ENCODE results near the gene CNTNAP1.

Gene CNTNAP1

DNA sequence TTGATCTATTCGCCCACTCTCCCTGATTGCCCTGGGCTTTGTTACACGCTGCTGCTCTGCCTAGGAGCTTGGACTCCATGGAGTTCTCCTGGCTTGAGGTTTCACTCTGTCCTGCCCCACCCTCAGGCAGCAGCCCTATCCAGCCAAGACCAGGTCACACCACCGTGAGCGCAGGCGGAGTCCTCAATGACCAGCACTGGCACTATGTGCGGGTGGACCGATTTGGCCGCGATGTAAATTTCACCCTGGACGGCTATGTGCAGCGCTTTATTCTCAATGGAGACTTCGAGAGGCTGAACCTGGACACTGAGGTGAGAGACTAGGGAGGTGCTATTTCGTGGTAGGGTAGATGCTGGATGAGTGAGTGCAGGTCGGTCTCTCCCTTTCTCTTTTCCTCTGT is 3.5 kb downstream of the CNTNAP1 start:
- no peak for DNase-seq (ENCODE audit: low read depth in 3 of 3)

DNA sequence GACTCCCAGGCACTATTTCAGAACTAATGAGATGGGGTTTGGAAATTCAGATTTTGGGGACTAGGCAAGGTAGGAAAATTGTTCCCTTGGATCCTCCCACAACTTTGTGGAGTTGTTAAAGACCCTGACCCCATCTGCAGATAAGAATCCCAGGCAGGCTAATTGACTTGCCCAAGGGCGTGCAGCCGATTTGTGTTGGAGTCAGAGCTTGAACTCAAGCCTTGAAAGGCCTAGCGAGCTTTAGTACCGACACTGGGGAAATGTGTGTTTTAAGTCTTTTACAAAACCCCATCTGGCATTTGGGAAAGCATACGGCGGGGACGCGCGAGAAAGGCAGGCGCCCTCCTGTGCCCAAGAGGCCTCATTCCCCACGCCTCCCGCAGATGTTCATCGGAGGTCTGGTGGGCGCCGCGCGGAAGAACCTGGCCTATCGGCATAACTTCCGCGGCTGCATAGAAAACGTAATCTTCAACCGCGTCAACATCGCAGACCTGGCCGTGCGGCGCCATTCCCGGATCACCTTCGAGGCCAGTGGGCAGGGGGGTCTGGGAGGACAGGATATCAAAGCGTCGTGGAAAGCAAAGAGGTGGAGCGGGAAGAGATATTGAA is 4.3 kb downstream of the CNTNAP1 start:
- no peak for DNase-seq (ENCODE audit: low read depth in 3 of 3)

- no peak for DNase-seq (ENCODE audit: low read depth in 3 of 3)
These were observed 5.5 kb downstream of the CNTNAP1 start for GRCh38 chr17:42687707-42688320.

- DNase-seq (ENCODE audit: low read depth in 3 of 3) = no peak
These were observed 8.3 kb downstream of the CNTNAP1 start for GRCh38 chr17:42690596-42690995.

GRCh38 chr17:42691021-42691545 is 8.8 kb downstream of the CNTNAP1 start:
- DNase-seq (ENCODE audit: low read depth in 3 of 3) = no peak

DNA sequence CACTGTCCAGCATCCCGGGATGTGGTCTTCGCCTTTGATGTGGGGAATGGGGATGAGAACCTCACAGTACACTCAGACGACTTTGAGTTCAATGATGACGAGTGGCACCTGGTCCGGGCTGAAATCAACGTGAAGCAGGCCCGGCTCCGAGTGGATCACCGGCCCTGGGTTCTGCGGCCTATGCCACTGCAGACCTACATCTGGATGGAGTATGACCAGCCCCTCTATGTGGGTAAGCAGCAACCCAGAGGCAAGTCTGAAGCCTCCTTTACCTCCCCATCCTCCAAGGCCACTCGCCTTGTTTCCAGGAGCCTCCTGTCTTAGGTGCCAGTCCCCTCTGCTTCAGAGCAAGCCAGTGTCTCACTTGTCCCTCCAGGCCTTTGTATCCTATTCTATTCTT is 10.2 kb downstream of the CNTNAP1 start:
- DNase-seq (ENCODE audit: low read depth in 3 of 3) = no peak

DNA sequence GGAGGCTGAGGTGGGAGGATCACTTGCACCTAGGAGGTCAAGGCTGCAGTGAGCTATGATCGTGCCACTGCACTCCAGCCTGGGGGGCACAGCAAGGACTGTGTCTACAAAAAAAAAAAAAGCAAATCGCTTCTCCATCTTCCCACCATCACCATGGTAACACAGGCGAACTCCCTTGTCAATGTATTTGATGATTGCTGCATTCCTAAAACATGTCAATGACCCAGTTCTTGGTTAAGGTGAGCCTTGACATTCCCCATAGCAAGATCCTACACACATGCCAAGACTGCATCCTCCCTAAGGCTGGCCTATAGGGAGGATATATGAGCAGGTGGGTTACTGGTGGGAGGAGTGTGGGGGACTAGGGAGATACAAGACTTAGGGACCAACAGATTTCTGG is 12.2 kb downstream of the CNTNAP1 start:
- DNase-seq (ENCODE audit: low read depth in 3 of 3) = no peak

DNA sequence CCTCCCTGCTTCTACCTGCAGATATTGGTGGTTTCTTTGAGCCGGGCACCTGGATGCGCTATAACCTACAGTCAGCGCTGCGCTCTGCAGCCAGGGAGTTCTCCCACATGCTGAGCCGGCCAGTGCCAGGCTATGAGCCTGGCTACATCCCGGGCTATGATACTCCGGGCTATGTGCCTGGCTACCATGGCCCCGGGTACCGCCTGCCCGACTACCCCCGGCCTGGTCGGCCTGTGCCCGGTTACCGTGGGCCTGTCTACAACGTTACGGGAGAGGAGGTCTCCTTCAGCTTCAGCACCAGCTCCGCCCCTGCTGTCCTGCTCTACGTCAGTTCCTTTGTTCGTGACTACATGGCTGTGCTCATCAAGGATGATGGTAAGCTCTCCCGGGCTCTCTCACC is 13.2 kb downstream of the CNTNAP1 start:
- DNase-seq (ENCODE audit: low read depth in 3 of 3) = no peak

- DNase-seq (ENCODE audit: low read depth in 3 of 3) = no peak
These were observed 14.9 kb downstream of the CNTNAP1 start for GRCh38 chr17:42697108-42697811.

DNA sequence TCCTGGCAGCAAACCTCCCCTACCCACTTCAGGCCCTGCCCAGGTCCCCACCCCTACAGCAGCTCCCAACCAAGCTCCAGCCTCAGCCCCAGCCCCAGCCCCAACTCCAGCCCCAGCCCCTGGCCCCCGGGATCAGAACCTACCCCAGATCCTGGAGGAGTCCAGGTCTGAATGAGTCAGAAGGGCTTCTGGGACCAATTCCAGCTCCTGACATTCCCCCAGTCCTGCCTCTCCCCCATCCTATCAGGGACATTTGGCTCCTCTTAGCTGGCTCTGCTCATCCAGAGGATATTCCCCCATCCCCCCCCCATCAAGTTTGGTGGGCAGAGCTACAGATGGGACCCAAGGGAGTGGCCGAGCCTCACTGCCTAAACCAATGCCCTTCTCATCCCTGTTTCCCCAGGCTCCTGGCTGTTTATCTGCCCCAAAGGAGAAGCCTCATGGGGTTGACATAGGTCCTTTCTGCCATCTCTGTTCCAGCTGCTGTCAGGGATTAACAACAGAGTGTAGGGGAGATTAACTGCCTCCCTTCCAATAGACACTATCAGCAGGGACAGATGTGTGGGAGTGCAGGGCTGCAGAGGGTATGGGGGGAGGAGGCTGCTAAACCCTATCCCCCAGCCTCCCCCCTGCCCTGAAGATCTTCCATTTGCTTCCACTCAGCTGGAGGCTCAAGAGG is 16.5 kb downstream of the CNTNAP1 start:
- DNase-seq (ENCODE audit: low read depth in 3 of 3) = no peak

GRCh38 chr17:42699415-42699740 is 17.0 kb downstream of the CNTNAP1 start:
- no peak for DNase-seq (ENCODE audit: low read depth in 3 of 3)

DNA sequence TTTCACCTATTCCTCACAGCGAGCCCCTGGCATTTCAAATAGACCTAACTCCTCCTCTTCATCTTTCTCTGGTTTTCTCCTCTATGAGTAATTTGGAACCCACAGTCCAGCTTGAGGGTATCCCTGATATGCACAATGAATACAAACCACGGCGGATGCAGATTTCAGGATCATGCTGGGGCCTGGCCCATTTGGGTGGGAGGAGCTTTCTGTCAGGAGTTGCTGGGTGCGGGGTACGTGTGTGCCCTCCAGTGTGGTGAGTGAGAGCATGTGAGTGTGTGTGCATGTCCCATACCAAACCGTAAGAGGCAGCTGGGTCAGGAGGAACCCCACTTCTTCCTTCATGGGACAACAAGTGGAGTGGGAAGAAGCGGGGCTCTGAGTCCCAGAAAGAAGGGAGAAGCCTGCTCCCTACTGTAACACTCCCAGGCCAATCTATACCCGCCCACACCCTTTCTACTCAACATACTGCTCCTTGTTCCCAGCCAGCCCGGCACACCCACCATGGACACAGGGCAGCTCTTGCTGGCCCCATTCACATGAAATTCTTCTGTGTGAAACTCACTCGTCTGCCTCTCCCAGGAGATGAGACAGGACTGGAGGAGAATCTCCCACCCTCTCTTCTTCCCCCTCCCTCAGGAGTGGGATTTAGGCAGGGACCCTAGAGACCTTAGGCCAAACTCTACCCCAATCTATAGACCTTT is 18.4 kb downstream of the CNTNAP1 start:
- no peak for DNase-seq (ENCODE audit: low read depth in 3 of 3)

DNA sequence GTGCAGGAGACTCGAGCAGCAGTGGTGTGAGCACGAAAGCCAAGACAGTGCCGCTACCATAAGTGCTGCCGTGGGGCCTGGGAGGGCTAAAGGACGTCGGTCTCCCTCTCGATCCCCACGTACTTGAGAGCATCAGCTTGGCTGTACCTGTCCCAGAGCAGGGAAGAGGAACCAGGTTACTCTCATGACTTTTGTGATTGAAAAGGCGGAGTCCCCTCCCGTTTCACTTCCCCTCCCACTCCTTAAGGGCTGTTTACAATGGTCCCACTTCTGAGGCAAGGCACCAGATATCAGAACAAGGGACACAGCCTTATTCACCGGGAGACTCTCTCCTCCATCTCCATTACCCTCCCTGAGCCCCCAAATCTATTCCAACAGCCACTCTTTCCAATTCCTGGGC is 20.1 kb downstream of the CNTNAP1 start:
- DNase-seq (ENCODE audit: low read depth in 3 of 3) = no peak

- DNase-seq (ENCODE audit: low read depth in 3 of 3) = no peak
These were observed 22.1 kb downstream of the CNTNAP1 start for GRCh38 chr17:42704490-42704836.

- peak; percentile 11 to 29 (median 15) for DNase-seq (ENCODE audit: low read depth in 3 of 3)
These were observed 22.6 kb downstream of the CNTNAP1 start for GRCh38 chr17:42704837-42705494.

DNA sequence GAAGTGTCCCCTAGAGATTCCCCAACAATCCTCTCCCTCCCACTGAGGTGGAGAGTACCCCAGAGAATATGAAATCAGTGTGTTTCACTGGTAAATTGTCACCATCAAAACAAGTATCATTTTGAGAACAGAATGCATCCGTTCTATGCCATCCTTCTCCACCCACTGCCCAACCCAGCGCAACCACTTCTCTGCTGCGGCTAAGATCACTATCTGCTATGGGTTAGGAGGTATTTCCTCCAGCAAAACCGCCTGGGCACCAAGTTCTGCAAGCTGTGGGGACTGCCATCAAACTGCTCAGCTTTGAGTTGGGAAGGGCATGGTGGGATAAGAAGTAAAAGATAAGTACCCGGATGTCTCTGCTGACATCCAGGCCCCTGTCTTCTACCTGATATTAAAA is 24.4 kb downstream of the CNTNAP1 start:
- DNase-seq (ENCODE audit: low read depth in 3 of 3) = peak in 2 of 3 donors; percentile 27 to 42

DNA sequence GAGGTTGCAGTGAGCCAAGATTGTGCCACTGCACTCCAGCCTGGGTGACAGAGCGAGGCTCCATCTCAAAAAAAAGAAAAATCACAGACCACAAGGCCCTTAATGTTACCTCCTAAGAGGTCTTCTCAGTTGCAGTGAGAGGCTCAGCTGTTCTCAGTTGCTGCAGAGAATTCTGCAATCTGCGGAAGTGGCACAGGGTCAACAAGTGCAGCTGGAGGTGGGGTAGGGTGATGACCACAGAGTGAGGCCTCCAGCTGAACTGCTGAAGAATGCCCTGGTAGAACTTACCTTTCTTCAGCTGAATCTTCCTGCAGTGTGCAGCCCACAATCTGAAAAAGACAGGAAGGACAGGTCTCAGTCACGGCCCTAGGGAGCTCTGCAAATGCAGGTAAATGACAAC is 26.3 kb downstream of the CNTNAP1 start:
- no peak for DNase-seq (ENCODE audit: low read depth in 3 of 3)

DNA sequence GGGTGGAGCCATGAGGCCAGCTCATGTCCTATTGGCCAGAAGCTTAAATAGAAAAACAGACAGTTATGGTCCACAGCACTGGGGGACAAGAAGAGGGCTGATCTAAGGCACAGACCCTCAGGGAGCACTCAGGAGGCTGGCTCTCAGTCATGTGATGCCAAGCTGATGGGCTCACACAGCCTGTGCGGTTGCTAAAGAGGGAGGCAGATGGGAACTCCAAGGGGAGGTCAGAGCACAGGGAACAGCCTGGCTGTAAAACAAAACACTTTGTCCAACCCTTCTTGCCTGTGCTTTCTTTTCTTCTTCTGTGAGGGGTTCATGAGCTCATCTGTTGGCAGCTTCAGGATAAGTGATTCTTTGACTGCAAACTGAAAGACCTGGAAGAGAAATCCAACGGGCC is 27.2 kb downstream of the CNTNAP1 start:
- DNase-seq (ENCODE audit: low read depth in 3 of 3) = no peak

- DNase-seq (ENCODE audit: low read depth in 3 of 3) = peak in 1 of 3 donors; percentile 41
These were observed 38.8 kb downstream of the CNTNAP1 start for GRCh38 chr17:42720996-42721583.

- DNase-seq (ENCODE audit: low read depth in 3 of 3) = no peak
These were observed 41.3 kb downstream of the CNTNAP1 start for GRCh38 chr17:42723636-42724035.

- DNase-seq (ENCODE audit: low read depth in 3 of 3) = no peak
These were observed 42.8 kb downstream of the CNTNAP1 start for GRCh38 chr17:42725143-42725542.
